A673 (cell line): Measurements from ENCODE around the gene TAPBPL.

Experiments used
- EZH2 ChIP-seq: fragments of 200-600 bp; sonication (generic); IDR thresholded peaks from 2 replicates; pipeline ENCODE4 v1.6.1; 2017; ENCODE audit warnings: borderline replicate concordance, low read depth, mild to moderate bottlenecking, mixed read lengths, antibody characterized with exemption, low read length; ENCODE audit not compliant: poor library complexity, severe bottlenecking
- TF ChIP-seq, protein P1 (sequence below): fragments of 300-800, 200-600 bp; sonication (generic); conservative IDR thresholded peaks from 2 replicates; pipeline ENCODE4 v1.5.1; 2017; ENCODE audit warnings: low read depth, mild to moderate bottlenecking, antibody characterized with exemption, low read length, moderate library complexity, mixed read lengths

DNA sequence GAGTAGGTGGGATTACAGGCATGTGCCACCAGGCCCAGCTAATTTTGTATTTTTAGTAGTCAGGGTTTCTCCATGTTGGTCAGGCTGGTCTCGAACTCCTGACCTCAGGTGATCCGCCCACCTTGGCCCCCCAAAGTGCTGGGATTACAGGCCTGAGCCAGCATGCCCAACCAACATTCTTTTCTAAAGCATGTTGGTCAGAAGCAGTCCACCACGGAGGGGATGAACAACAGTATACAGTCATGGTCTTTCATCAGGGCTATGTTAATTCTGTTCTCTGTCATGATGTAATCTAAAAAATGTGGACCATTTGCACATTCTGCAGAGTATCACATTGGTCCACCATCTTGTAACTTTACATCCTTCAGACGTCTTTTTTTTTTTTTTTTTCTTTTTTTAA, 37.6 kb downstream of the TAPBPL start:
- TF ChIP-seq, protein P1, sequence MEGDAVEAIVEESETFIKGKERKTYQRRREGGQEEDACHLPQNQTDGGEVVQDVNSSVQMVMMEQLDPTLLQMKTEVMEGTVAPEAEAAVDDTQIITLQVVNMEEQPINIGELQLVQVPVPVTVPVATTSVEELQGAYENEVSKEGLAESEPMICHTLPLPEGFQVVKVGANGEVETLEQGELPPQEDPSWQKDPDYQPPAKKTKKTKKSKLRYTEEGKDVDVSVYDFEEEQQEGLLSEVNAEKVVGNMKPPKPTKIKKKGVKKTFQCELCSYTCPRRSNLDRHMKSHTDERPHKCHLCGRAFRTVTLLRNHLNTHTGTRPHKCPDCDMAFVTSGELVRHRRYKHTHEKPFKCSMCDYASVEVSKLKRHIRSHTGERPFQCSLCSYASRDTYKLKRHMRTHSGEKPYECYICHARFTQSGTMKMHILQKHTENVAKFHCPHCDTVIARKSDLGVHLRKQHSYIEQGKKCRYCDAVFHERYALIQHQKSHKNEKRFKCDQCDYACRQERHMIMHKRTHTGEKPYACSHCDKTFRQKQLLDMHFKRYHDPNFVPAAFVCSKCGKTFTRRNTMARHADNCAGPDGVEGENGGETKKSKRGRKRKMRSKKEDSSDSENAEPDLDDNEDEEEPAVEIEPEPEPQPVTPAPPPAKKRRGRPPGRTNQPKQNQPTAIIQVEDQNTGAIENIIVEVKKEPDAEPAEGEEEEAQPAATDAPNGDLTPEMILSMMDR: no peak
- TF ChIP-seq EZH2: no peak
